ENCODE data around the gene GSX2. TPM values are rescaled to one million over a fixed set of nuclear protein-coding genes. Genes with fewer than 3 reads are reported as not detected.
A peak's percentile ranks its signal among the peaks of the same experiment; 100 is the strongest.
"Not testable (repeated sequence)": the region's sequence is repeated elsewhere in the genome, so short reads cannot be mapped to it uniquely, and the experiment has no call there.

Gene GSX2
- total RNA-seq: not detected

DNA sequence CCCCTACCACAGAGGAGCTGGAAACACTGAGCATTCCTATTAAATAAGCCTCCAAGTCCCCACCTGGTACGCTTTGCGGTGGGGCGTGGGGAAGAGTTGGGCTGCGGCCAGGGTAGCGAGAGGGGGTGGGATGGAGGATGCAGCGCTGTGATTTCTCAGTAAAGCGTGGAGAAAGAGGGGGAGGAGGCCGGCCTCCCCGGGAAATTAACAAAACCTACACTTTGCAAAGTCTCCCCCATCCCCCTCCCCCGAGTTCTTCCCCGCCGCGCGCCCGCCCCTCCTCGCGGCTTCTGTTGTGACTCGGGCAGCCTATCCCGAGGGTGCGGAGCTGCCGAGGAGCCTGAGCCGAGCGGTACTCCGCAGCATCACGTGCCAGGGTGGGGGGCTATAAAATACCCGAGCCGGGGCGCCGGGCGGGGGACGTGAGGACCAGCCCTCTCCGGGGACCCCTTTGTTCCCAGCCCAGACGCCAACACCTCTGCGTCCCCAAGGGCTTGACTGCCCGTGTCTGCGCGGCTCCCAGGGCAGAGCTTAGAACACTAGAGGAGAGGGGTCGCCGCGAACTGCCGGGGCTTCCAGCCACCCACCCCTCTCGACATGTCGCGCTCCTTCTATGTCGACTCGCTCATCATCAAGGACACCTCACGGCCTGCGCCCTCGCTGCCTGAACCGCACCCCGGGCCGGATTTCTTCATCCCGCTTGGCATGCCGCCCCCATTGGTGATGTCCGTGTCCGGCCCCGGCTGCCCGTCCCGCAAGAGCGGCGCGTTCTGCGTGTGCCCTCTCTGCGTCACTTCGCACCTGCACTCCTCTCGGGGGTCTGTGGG lies at the start of gene GSX2:
Gene GSX2, plus strand, starts transcription at position 416 of the 827 bp plus-strand sequence. Its CDS starts 182 bp downstream, at position 598.
- DNase-seq (ENCODE audit: low spot score): no peak

DNA sequence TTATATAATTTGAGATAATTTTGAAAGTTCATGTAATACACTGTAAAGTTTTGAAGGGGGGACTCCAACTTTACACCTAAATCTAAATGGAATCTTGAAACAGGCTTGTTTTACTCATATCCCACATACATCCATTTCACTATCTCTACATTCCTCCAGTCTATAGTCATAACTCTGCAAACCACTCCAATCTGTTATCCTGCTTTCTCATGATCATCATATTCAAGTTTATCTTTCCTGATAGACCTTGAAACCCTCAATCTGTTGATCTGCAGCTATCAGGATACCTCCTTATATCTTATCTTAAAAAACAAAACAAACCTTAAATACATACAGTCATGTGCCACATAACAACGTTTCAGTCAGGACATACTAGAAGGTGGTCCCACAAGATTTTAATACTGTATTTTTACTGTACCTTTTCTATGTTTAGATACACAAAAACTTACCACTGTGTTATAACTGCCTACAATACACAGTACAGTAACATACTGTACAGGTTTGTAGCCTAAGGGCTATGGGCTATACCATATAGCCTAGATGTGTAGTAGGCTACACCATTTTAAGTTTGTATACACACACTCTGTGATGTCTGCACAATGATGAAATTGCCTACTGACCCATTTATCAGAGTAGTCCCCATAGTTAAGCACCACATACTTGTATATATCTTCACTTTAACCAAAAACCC lies 49.6 kb upstream of the GSX2 start:
- DNase-seq (ENCODE audit: low spot score): no peak

DNA sequence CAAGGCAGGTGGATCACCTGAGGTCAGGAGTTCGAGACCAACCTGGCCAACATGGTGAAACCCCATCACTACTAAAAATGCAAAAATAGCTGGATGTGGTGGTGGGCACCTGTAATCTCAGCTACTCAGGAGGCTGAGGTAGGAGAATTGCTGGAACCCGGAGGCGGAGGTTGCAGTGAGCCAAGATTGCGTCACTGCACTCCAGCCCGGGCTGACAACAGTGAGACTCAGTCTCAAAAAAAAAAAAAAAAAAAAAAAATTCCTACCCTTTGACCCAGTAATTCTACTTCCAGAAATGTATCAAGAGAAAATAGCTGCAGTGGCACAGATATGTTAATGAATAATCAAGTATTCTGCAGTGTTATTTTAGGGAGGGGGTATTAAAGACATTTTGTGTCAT lies 46.6 kb upstream of the GSX2 start:
- not testable (repeated sequence) for DNase-seq (ENCODE audit: low spot score)

DNA sequence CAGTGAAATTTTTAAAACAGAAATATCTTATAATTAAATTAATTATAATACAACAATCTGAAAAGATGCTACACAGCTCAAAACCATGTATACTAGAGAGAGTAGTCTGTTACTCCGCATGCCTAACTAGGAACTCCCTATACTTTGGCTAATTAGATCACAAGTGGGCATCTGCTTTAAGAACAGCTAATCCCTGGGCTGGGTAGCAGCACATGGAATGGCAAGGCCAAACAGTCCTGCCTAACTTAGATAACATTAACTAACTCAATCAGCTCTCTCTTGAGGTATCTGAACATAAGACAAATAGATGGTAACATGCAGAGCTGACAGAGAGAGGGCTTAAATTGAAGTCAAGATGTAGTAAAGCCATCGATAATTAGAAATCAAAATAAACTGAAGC lies 45.5 kb upstream of the GSX2 start:
- DNase-seq (ENCODE audit: low spot score): no peak

DNA sequence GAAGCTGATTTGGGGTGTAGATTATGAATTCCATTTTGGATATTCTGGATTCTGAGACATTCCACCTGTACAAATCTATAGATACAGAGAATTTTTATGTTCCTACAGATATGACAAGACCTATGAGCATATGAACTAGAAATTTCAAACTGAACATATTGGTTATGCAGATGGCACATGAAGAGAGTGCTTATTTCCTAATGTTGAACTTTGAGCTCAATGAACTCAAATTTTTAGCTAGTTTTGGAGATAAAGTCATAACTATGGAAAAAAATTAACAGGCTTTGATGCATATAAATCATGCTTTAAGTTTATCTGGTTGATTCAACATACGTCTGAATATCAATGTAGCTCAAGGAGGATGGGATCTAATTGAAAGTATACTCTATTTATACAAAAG lies 44.5 kb upstream of the GSX2 start:
- no peak for DNase-seq (ENCODE audit: low spot score)

DNA sequence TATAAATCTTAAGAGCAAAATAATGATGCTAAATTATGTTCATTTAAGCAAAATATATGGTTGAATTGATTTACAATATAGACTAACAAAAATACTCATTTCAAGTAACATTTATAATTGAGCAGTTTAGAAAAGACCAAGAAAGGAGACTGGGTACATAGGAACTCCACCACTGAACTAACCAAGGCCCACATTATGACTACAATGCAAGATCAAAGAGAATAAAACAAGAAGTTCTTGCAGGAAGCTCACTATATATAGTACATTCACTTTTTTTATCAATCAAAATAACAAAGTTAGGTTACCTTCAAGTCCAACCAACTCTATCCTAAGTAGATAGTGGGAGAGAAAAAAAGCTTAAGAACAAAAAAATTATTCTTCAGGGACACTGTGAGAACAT lies 43.6 kb upstream of the GSX2 start:
- DNase-seq (ENCODE audit: low spot score): no peak

DNA sequence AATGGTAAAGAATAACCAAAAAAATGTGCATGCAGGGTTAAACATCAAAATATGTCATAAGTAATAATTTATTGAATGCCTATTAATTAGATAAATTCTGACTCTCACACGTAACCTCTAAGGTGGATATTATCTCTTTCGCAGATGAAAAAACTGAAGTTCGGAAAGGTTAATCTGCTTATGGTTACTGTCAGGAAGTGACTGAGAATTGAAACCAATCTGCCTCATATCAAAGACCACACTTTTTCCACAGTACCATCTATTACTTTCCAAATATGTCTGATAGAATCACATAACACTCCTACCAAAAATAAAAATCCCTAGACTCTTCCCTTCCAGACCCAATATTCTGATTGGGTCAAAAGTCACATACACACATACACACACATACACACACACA lies 41.8 kb upstream of the GSX2 start:
- DNase-seq (ENCODE audit: low spot score): no peak

DNA sequence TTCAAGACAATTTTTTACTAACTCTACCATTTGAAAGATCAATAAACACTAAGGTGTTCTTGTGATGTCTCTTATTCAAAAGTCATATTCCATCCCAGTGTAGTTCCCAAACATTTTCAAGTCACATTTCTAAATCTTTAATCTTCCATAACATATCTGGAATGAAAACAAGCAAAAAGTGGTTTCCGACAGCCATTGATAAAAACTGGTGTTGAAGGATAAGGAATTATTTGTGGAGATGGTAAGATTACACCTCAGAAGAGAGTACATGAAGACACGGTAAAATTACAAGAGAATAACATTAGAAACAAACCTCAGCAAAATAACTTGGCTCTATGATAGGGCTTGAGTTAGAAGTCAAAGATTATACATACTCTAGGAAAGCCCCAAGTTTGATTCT lies 39.8 kb upstream of the GSX2 start:
- DNase-seq (ENCODE audit: low spot score): no peak

DNA sequence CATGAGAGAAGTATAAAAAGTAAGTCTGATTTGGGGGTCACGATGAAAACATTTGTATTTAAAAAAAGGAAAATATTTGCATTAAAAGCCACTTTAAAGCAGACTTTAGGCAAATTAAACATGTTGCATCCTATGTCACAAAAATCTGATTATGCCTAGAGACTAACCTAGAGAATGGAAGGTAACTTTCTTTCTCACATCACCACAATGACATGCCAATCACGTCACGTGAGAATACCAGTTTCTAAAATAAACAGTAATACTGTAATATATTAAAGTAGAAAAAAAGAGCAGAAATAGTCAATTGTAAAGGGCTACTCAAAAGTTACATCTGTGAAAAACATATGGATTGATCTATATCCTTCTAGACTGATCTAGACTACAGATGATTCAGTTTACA lies 38.9 kb upstream of the GSX2 start:
- DNase-seq (ENCODE audit: low spot score): no peak

DNA sequence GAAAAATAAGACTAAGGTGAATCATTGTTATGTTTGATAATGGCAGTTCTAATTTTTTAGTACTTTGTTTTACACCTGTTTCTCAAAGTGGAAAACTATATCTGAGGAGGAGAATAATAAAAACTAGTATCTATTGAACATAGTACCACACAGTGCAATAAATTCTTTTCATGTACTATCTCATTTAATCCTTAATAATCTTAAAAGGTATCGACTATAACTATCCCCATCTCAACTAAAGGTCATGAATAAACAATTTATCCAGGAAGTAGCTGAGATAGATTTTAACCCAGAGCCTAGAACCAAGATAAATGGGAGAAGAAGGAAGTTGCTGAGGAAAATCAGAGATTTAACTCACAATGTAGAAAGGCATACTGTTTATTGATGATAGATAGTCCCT lies 38.1 kb upstream of the GSX2 start:
- DNase-seq (ENCODE audit: low spot score): no peak

DNA sequence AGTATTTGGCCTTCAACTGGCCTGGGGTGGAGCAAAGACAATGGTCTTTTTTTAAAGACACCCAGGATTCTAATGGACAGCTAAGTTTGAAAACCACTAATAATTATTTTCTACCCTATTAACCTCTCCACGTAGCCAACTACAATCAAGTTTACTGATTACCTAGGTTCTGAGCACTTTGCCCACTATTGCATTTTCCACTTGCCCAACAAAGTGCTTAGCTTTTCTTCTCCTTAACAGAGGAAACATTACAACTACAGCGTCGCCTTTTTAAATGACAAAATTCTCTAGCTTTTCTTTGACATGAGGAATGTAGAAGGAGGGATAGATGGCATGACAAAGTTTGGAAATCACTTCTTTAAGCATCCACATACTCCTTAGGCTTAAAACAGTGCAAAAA lies 37.6 kb upstream of the GSX2 start:
- DNase-seq (ENCODE audit: low spot score): no peak

DNA sequence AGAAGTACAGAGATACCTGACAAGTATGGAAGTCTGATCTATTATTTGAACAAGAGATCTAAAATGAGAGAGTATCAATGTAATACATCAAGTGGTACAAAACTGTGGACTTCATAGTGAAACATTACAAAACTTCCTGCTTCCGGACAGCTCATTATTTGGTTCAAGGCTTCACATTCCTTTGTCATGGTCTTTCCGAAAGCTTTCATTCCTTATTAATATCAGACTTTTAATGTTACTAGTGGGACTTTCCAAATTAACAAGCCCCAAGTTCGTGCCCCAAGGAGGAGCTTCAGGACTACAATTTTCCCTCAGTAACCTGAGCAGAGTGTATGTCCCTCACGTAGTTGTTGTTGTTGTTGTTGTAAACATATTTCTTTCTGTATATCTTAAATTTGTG lies 36.7 kb upstream of the GSX2 start:
- DNase-seq (ENCODE audit: low spot score): no peak

DNA sequence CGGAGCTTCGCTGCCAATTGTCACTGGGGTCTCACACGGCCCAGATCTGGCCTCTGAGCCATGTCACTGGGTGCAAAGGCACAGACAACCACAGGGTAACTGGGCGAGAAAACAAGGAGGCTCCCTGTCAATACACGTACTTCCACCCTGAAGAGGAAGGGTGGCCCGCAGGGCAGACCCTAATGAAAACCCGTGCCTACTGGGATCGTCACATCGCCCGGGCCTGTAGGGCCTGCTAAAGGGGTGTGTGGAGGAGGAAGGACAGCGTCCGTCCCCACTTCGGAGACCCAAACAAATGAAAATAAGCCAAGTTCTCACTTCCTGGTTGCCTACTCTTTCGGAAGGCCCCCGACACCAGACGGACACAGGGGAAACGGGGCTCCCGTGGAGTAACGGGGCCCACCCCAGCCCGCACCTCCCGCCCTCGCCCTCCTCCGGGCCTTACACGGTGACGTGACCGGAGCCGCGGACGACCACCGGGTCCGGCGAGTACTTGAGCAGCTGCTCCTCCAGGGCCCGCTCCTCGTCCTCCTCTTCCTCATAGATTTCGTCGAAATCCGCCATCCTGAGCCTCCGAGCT lies 36.1 kb upstream of the GSX2 start:
- peak; percentile 55 for DNase-seq (ENCODE audit: low spot score)

DNA sequence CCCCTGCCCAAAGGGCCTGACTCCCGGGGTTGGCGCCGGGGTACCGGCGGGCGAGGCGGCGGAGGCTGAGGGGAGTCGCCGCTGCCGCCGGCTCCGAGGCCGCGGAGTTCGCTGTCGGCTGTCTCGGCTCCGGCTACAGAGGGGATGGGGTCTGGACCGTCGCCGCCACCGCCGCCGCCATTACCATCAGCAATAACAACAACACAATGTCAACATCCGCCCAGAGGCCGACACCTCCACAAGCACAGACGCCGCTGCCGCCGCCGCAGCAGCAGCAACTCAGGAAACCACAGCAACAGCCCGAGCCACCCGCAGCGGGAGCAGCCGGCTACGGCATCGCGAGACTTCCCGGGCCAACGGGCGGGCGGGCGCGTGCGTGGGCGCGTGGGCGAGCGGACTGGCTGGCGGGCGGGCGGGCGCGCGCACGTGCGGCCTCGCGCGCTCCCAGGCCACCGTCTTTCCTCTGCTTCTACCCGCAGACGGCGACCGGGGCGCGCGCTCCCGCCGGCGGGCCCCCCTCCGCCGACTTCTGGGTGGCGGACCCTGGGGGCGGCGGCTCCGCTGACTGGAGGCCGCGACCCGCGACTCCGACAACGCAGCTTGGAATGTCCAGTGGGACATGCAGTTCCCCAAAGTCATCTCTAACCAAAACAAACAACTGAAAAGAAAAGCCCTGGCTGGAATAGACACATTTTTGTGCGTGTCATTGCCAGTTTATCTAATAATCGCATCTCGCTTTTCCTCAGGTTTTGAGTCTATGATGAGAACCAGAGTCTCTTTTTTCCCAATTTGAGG lies 35.4 kb upstream of the GSX2 start, which contains the start of gene CHIC2:
Gene CHIC2, minus strand, starts transcription at position 289 of the 795 bp plus-strand sequence. CDS start 305 bp downstream, outside the sequence.
- DNase-seq (ENCODE audit: low spot score): peak; percentile 95

DNA sequence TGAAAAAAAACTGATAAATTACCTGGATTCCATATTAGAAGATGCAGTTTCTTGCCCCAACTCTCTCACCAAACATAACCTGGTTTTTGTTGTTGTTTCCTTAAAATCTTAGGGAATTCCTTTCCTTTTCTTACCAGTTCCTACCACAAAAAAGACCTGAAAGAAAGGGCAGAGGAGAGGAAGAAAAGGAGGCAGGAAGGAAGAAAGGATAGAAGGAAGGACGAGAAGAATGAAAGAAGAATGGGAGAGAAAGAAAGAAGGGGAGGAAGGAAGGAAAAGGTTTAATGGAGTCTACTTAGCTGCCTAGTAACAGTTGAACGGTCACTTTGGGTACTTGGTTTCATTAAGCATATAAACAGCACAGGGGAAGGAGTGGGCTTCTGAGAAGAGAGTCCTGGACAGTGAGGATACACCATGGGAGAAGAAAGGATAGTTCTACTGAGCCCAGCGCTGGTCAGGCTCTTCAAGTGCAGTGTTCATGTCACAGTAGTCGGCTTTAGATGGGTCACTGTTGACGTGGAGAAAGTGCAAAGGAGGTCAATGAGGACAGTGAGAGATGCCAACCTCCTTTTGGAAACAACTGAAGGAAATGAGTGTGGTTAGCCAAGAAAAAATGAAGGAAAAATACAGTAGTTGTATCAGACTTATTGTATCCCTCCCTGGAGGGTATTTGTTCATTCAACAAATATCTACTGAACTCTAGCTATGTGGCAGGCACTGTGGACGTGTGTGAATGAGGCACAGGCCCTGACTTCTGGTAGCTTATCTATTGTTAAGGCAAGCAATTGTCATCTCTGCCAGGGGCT lies 34.5 kb upstream of the GSX2 start:
- DNase-seq (ENCODE audit: low spot score): no peak

DNA sequence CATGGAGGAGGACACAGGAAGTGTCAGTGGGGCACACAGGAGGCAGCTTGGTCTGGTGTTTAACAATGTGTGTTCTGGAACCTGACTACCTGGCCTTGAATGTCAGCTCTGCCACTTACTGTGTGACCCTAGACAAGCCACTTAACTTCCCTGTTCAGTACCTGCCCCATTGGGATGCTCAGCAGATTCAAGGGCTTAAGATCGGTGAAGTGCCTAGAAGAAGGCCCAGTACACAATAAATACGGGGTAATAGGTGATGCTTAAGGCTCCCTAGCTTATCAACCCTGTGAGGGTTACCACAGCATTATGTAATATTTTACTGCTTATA lies 33.9 kb upstream of the GSX2 start:
- no peak for DNase-seq (ENCODE audit: low spot score)

DNA sequence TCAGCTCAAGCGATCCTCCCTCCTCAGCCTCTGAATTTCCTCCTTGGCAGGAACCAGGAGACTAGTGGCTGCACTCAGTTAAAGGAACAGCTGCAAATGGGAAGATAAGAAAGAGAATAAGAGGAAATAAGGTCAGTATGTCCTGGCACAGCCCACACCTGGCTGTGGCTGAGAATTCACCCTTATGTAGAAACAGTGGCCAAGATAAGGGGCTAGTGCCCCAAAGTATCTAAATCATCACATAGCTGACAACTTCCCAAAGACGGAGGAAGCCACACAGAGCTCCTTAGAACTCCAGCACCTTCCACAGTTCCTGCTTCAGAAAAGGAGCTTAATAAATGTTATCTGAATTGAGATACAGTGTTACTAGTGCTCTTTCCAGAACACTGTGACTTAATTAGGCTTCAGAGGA lies 33.2 kb upstream of the GSX2 start:
- DNase-seq (ENCODE audit: low spot score): no peak

DNA sequence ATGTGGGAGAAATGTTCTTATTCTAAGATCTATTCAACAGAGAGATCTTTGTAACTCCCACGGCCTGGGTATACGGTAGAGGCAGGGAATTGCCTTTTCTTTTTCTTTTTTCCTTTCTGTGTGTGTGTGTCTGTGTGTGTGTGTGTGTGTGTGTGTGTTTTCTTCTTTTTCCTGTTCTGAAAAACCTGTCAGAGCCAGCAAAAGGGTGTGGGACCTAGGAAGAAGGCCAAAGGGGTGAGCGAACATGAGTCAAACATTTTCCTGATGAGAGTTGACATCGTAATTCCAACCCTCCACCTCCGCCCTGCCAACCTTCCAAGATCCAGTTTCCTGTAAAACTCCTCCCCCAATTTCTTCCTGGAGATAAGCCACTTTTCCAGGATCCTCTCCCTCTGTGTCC lies 32.8 kb upstream of the GSX2 start:
- DNase-seq (ENCODE audit: low spot score): peak; percentile 63

DNA sequence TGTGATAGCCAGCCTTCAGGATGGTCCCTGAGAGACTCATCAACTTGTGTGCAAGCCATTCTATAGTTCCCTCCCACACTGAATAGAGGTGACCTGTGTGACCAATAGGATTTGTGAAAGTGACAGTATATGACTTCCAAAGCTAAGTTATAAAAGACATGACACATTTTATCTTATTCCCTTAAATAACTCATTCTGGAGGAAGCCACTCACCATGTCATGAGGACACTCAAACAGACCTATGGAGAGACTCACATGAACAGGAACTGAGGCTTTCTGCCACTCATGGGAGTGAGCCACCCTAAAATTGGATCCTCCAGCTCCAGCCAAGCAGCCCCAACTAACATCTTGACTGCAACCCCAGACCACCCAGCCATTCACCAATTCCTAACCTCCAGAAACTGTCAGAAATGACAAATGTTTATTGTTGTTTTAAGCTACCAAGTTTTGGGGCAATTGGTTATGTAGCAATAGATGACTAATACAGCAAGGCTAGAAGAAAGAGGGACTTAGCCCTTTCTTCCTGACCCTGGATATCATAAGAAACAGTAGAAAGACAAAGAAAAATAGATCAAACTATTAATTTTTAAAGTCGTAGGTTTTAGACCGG lies 26.6 kb upstream of the GSX2 start:
- DNase-seq (ENCODE audit: low spot score): no peak

DNA sequence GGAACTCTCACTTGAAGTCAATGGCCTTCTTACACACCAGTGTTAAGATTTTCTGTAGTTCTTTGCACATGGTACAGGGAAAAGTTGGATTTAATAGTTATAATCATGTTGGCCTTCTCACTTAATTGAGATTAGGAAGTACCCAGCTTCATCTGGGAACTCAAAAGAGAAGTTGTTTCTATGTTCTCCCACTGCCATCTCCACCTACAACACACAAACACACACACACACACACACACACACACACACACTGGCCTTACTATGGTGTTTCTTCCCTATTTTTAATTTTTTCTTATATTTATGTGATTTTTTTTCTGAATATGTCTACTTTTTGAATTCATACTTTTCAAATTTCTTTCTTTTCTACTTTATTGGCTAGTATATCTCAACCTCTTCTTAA lies 25.6 kb upstream of the GSX2 start:
- DNase-seq (ENCODE audit: low spot score): no peak

DNA sequence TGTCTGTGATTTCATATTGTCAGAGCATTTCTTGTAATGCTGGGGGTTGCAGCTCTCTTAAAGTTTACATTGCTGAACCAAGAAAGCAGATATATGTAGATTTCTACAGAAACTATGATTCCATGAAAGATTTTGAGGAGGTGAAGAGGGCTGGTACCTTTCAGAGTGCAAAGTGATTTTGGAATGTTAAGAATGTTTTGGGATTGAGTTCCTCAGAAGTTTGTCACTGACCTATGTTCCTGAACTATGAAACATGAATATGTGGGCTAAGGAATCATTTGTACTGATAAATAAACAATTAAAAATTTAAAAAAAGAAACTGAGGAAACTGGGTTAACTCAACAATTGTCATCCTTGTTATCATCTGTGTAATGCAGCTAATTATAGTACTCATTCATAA lies 23.3 kb upstream of the GSX2 start:
- DNase-seq (ENCODE audit: low spot score): no peak
